GM13977 (cell line): ENCODE data around the gene AUTS2.

Source experiments
- DNase-seq: peaks from one replicate; pipeline ENCODE4 v3.0.0; 2012; ENCODE audit warnings: low spot score
- CTCF ChIP-seq: IDR thresholded peaks from 2 replicates; pipeline ENCODE4 v1.5.1; 2012; ENCODE audit warnings: mild to moderate bottlenecking, control low read depth; ENCODE audit not compliant: insufficient read depth; ENCODE audit errors: extremely low read depth, missing control alignments
- in situ Hi-C: fragments of 300-500 bp; cut with MboI; formaldehyde crosslinking; loops from one replicate; pipeline ENCODE4 v1.12.0; 2022; ENCODE audit warnings: low sequenced_read_pairs, low pct_unique_long_range_greater_than_20kb, mixed read lengths, inconsistent platforms; ENCODE audit not compliant: unreplicated experiment

AUTS2 gene

GRCh38 chr7:70631718-70632117 is 1033.4 kb downstream of the AUTS2 start:
- no peak for TF ChIP-seq CTCF
- in situ Hi-C loops: no loop called here

GRCh38 chr7:70632400-70632799 is 1034.1 kb downstream of the AUTS2 start:
- in situ Hi-C loops: no loop called here
- DNase-seq: no peak
- no peak for TF ChIP-seq CTCF

More at GRCh38 chr7:70631718-70632117, 1033.4 kb downstream of the AUTS2 start:
- DNase-seq: no peak

- in situ Hi-C loops: no loop called here
- DNase-seq: no peak
- no peak for TF ChIP-seq CTCF
Observed at GRCh38 chr7:70634071-70634470, 1035.8 kb downstream of the AUTS2 start.

- in situ Hi-C loops: no loop called here
- TF ChIP-seq CTCF: no peak
- DNase-seq: no peak
Observed at GRCh38 chr7:70634610-70635068, 1036.4 kb downstream of the AUTS2 start.

- in situ Hi-C loops: no loop called here
- DNase-seq: no peak
- no peak for TF ChIP-seq CTCF
Observed at GRCh38 chr7:70635633-70636032, 1037.4 kb downstream of the AUTS2 start.

GRCh38 chr7:70636169-70636568 is 1037.9 kb downstream of the AUTS2 start:
- no peak for TF ChIP-seq CTCF
- in situ Hi-C loops: no loop called here
- DNase-seq: no peak

GRCh38 chr7:70637726-70638125 is 1039.5 kb downstream of the AUTS2 start:
- DNase-seq: no peak
- in situ Hi-C loops: no loop called here

More at GRCh38 chr7:70637726-70638125, 1039.5 kb downstream of the AUTS2 start:
- TF ChIP-seq CTCF: no peak
